Fibroblast of upper back skin (primary cell): ENCODE results near the gene SSTR4.

ENCODE experiments used
- DNase-seq: peaks from one replicate; pipeline ENCODE4 v3.0.0-alpha.2; 2013

SSTR4 gene

GRCh38 chr20:23046431-23046830, 11.3 kb downstream of the SSTR4 start:
- no peak for DNase-seq

DNA sequence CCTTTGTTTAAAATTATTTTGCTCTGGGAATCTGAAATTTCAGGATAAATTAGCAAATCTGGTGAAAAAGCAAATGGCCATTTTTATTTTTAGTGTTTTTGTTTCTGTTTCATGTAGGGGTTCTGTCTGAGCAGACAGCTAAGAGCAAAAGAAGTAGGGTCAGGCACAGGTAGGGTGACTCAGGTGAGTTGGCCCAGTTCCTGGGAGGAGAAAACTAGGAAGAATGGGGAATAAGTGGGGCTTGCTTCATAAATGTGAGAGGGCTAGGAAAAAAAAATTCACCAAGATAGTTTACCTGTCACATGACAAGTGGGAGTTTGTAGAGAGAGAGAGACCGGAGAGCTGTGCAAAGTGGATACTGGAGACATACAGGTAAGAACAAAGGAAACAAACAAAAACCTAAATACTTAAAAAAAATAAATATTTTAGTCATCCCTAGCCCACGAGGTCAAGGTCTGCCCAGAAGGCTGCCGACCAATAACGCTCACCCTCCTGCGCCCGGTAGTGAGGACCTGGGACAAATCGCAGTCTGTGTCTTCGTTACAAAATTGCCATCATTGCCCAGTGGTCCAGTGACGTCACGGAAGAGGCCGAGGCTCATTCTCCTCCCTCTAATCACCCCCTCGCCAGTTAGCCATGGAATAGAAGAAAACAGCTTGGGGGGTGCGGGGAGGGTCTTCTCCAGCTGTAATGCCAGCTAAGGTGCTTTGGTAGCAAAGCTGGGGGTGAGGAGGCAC, 12.1 kb downstream of the SSTR4 start:
- no peak for DNase-seq

DNA sequence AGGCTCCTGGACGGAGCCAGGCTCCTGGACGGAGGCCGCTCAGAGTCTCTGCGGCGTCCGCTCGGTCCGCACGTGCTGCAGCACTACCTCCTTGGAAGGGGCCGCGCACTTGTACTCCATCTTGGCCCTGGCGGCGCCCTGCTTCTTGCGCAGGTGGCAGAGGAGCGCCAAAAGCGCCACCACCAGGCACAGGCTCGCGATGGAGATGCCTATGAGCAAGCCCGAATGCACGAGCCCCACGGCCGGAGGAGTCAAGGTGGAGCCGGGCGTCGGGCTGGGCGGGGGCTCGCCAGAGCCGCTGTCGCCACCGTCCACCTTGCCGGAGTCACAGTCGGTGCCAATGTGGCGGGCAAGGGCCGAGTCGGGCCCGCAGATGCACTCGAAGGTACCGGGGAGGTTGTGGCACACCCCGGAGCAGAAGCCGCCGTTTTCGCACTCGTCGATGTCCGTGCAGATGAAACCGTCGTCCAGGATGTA, 12.7 kb downstream of the SSTR4 start:
- no peak for DNase-seq

DNA sequence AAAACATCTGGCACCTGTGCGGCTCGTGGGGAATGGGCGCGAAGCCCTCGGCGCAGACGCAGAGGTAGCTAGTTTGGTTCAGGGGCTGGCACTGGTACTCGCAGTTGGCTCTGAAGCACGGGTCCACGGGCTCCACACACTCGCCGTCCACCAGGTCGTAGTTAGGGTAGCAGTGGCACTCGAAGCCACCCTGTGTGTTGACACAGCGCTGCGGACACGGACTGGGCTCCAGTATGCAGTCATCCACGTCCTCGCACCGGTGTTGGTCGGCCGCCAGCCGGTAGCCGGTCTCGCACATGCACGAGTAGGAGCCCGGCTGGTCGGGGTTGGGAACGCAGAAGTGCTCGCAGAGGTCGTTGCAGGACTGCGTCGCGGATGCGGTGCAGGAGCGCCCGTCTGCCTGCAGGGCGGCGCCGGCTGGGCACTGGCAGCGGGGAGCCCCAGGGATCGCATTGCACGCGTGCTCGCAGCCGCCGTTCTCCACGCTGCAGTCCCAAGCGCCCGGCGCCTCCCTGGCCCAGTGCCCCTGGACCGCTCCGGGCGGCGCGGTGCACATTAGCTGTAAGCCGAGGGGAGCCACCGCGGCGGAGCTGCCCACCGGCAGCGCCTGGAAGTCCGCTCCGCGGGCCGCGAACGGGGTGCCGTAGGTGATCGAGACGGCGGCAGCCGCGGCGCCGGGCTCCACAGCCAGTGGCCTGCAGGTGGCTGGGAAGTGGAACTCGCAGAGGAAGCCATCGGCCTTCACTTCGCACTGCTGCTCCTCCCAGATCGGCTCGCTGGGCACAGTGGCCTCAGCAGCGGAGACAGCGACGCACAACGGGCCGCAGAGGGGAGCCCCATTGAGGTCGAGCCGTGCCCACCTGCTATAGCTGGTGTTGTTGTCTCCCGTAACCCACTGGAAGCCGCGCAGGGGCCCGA, 13.4 kb downstream of the SSTR4 start:
- peak; percentile 14 for DNase-seq

DNA sequence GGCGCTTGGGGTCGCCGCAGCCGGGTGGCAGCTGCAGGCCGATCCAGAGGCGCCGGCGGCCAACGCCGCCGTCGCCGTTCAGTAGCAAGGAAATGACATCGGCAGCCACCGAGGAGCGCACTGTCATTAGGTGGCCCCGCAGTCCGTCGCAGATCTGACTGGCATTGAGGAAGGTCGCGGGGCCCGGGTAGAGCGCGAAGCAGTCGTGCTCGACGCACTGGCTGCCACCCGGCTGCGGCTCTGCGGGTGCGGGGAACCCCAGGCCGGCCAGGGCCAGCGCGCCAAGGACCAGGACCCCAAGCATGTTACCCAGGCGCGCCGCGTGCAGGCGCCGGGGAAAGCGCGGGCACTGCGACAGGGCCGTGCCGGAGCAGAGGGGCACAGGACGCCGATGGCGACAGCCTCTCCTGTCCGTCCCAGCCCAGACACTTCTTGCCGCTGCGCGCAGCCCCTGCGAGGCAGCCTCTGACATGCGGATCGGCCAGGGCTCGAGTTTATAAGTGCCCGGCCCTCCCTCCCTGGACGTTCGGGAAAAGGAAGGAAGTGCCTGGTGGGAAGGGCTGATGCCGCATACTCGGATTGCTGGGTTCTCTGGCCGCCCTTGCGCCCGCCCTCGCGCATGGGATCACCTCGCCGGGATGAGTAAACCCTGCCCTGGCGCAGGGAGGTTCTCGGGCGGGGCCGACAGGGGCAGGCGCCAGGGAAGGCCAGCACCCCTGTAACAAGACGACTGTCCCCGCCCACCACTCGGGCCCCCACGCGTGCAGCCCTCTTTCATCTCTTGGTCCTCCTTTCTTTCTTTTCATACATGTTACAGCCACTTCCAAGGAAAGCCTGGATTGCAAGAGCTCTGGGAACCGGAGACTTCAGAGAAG, 14.3 kb downstream of the SSTR4 start, which contains the start of gene THBD:
Gene THBD (minus strand): TSS at position 472 of the 875 bp plus-strand sequence. CDS start 168 bp downstream, at position 304.
- DNase-seq, result peak; percentile 12

- DNase-seq, result no peak
These were observed 15.1 kb downstream of the SSTR4 start for GRCh38 chr20:23050076-23050838.

- DNase-seq, result peak; percentile 85
These were observed 15.9 kb downstream of the SSTR4 start for GRCh38 chr20:23050847-23051627.

- no peak for DNase-seq
These were observed 17.8 kb downstream of the SSTR4 start for GRCh38 chr20:23052904-23053303.

DNA sequence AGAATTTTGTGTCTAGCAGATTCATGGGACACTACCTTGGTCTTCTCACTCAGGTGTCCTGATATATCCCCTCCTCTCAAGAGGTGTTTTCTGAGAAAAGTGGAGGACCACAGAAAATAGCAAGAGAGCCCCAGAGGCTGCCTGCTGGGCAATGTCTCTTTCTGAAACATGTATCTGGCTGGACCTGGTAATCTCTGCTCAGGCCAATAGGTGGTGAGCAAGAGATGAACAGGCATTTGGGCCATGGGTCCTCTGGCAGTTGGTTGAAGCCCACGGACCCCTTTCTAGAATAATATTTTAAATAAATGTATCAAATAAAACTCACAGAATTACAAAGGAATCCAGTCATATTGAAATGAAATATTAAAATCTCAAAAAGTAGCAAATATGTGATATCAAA, 23.1 kb downstream of the SSTR4 start:
- DNase-seq, result no peak

DNA sequence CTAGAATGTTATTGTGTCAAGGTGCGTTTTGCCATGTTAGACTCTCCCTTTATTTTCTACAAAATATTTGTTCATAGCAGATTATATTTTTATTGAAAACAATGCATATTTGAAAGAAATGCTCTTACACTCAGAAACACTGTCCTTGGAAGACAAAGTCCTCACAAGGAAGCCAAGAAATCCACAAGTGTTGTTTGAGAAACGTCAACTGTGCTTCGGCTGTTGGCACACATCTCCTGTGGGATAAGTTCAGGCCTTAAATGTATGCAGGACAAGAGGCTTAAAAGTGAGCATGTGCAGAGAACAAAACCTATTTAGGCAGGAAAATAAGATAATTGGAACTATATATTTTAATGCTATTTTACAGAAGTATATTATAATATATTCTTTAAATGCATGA, 23.9 kb downstream of the SSTR4 start:
- no peak for DNase-seq

DNA sequence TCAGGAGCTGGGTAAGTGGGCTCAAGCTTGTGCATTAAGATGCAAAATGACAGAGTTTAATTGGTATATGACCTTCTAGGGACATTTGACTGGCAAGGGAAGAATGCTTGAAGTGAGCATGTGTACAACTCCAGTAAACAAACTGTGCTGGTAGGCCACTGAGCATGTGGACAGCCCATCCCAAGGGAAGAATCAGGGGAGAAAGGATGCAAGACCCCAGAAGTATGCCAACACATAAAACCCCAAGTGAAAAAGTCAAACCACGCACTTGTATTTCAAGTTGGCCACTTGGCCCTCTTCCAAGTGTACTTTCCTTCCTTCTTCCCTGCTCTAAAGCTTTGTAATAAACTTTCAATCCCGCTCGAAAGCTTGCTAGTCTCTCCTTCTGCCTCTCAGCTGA, 24.7 kb downstream of the SSTR4 start:
- DNase-seq, result no peak

- DNase-seq, result no peak
These were observed 25.5 kb downstream of the SSTR4 start for GRCh38 chr20:23060629-23061028.

GRCh38 chr20:23061262-23061661, 26.1 kb downstream of the SSTR4 start:
- DNase-seq, result no peak

GRCh38 chr20:23061734-23062561, 26.8 kb downstream of the SSTR4 start:
- DNase-seq, result peak; percentile 82

- DNase-seq, result no peak
These were observed 27.5 kb downstream of the SSTR4 start for GRCh38 chr20:23062632-23063031.

DNA sequence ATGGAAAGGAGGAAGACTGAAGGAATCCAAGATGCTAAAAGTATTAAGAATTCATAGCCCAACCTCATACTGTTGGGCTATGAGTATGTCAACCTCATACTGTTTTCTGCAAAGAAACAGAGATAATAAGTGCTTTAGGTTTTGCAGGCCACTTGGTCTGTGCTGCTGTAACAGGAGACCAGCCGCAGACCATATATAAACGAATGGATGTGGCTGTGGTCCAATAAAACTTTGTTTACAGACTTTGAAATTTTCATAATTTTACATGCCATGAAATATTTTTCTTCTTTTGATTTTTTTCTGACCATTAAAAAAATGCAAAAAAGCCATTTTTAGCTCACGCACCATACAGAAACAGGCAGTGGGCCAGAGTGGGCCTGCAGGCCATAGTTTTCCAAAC, 28.1 kb downstream of the SSTR4 start:
- no peak for DNase-seq

DNA sequence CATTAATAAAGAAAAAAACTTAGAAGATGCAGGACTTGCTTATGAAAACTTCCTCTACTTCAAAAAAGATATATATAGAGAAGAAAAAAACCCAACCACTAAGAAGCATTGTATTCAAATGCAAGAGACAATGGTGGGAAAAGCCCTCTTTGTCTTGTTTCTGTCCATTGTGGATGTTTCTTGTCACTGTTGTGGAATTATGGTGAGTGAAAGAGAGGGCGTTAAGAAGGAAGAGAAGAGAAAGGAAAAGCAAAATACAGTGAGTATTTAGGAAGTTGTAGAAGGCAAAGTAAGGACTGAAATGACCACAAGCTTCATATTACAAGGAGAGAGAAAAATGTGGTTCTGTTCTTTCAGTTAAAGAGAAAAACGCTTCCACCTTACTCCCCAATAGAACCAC, 28.5 kb downstream of the SSTR4 start:
- DNase-seq, result no peak

DNA sequence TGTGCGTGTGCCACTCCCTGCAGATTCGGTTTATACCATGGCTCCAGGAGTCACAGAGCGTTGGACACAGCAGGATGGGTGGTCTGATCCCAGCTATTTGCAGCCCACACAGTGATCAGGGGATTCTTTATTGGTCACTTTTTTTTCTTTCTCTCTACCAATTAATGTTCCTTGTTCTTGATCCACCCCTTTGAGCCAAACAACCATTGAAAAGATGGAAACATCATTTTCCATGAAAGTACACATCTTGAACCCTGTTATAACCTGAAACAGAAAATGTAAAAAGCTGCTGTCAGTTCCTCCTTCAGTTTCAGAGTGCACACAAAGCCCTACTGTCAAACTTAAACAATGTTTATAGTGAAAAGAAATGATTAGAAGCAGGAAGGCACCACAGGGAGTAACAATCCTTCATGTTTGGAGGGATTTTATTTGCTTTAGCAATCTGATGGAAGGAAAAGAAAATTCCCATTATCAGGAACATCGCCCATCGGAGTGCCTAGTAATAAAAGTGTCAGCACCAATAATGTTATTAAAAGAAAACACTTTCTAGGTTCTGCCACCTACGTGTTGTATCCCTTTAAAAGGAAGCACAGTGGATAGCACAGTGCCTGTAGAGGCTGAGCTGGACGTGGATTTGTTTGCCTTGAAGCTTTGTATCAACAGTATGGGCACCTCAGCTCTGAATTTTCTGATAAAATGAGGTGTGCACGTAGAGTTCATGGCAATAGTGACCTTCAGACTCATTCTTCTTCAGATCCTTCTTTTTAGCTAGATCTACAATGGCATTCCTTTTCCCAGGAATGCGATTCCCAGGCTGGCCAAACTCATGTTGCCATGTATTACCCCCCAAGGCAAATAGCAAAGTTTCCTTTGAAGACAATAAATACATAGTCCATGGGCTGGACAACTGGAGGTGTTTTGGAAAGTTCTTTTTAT, 30.4 kb downstream of the SSTR4 start:
- DNase-seq, result no peak

DNA sequence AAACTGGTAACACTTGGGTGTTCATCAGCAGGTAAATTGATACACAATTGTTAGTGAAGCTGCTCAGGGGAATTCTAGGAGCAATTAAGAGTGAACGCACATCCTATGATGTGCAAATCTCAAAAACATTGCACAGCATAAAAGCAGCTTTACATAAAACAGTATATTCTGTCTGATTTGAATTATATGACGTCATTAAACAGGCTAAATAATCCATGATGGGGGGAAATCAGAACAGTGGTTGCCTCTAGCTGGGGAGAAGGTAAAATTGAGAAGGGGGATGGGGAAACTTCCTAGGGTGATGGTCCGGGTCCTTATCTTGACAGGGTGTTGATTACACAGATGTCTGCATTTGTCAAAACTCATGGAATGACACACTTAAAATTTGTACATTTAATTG, 31.7 kb downstream of the SSTR4 start:
- DNase-seq, result no peak
